T-helper 2 cell treated with Interferon-gamma antibody and Interleukin-4, amounts not matched to agents 5 μg/mL and 100 μg/mL, for 36 hours (primary cell): ENCODE results near the gene TLR6.
"Not testable (repeated sequence)": the region's sequence is repeated elsewhere in the genome, so short reads cannot be mapped to it uniquely, and the experiment has no call there.

Source experiments
- DNase-seq: peaks from one replicate; pipeline ENCODE4 v3.0.0; 2021; ENCODE audit warnings: low spot score
- H3K27ac Mint-ChIP-seq: one replicate; pipeline ENCODE4 v1.8.0; 2021; ENCODE audit warnings: mild to moderate bottlenecking, mixed read lengths
- H3K27me3 Mint-ChIP-seq: one replicate; pipeline ENCODE4 v1.8.0; 2021; ENCODE audit warnings: low read depth, mixed read lengths
- H3K36me3 Mint-ChIP-seq: one replicate; pipeline ENCODE4 v1.8.0; 2021; ENCODE audit warnings: low read depth, mixed read lengths
- H3K4me1 Mint-ChIP-seq: one replicate; pipeline ENCODE4 v1.8.0; 2021; ENCODE audit warnings: low read depth, mixed read lengths
- H3K4me3 Mint-ChIP-seq: one replicate; pipeline ENCODE4 v1.8.0; 2022; ENCODE audit warnings: mild to moderate bottlenecking, moderate library complexity, mixed read lengths
- H3K9me3 Mint-ChIP-seq: one replicate; pipeline ENCODE4 v1.8.0; 2021; ENCODE audit warnings: mixed read lengths

TLR6 gene

GRCh38 chr4:38821739-38822138 lies 34.9 kb downstream of the TLR6 start:
- no peak overlapping the region for H3K27ac Mint-ChIP-seq
- DNase-seq: no peak
- H3K4me3 Mint-ChIP-seq: no peak overlapping the region
- H3K27me3 Mint-ChIP-seq: no peaks in the 10 kb centered on the region
- peaks cover 2% of the 10 kb centered on the region for H3K36me3 Mint-ChIP-seq
- H3K4me1 Mint-ChIP-seq: peaks cover 12% of the 10 kb centered on the region
- peaks cover 12% of the 10 kb centered on the region for H3K9me3 Mint-ChIP-seq

GRCh38 chr4:38820329-38821061 lies 36.1 kb downstream of the TLR6 start:
- H3K27me3 Mint-ChIP-seq: peaks cover 5% of the 10 kb centered on the region
- peaks cover 2% of the 10 kb centered on the region for H3K36me3 Mint-ChIP-seq
- no peak for DNase-seq
- H3K4me3 Mint-ChIP-seq: no peak overlapping the region
- no peak overlapping the region for H3K27ac Mint-ChIP-seq
- peaks cover 12% of the 10 kb centered on the region for H3K9me3 Mint-ChIP-seq
- peaks cover 12% of the 10 kb centered on the region for H3K4me1 Mint-ChIP-seq

- peaks cover 5% of the 10 kb centered on the region for H3K27me3 Mint-ChIP-seq
- H3K9me3 Mint-ChIP-seq: peaks cover 12% of the 10 kb centered on the region
- no peak overlapping the region for H3K4me3 Mint-ChIP-seq
- no peak for DNase-seq
- H3K27ac Mint-ChIP-seq: no peak overlapping the region
- peaks cover 12% of the 10 kb centered on the region for H3K4me1 Mint-ChIP-seq
- H3K36me3 Mint-ChIP-seq: peaks cover 2% of the 10 kb centered on the region
Measured at GRCh38 chr4:38819569-38819968, 37.0 kb downstream of the TLR6 start.

GRCh38 chr4:38818441-38818976 lies 38.1 kb downstream of the TLR6 start:
- Mint-ChIP-seq H3K9me3 (peaks cover 9% of the 10 kb centered on the region), H3K4me1 (peaks cover 12% of the 10 kb centered on the region)

DNA sequence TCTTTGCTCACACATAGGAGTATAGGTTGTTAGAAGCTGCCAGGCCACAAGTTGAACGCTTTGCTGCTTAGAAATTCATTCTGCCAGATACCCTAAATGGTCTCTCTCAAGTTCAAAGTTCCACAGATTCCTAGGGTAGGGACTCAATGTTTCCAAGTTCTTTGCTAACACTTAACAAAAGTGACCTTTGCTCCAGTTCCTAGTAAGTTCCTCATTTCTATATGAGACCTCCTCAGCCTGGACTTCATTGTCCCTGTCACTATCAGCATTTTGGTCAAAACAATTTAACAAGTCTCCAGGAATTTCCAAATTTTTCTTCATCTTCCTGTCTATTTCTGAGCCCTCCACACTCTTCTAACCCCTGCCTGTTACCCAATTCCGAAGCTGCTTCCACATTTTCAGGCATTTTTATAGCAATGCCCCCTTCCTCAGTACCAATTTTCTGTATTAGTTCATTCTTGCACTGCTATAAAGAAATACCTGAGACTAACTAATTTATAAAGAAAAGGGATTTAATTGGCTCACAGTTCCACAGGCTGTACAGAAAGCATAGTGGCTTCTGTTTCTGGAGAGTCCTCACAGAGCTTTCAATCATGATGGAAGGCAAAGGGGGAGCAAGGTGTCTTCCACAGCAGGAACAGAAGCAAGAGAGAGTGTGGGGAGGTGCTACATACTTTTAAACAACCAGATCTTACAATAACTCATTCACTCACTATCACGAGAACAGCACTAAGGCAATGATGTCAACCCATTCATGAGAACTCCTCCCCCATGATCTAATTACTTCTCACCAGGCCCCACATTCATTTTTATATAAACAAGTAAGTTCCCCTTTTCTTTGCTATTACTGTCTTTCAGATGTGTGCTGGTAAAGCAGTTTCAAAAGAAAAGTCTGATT lies 40.5 kb downstream of the TLR6 start:
- no peak overlapping the region for H3K4me3 Mint-ChIP-seq
- no peak overlapping the region for H3K27ac Mint-ChIP-seq
- peaks cover 12% of the 10 kb centered on the region for H3K4me1 Mint-ChIP-seq

More at GRCh38 chr4:38818441-38818976, 38.1 kb downstream of the TLR6 start:
- DNase-seq: no peak
- Mint-ChIP-seq H3K4me3 (no peak overlapping the region), H3K27ac (no peak overlapping the region), H3K27me3 (peaks cover 5% of the 10 kb centered on the region), H3K36me3 (peaks cover 2% of the 10 kb centered on the region)

GRCh38 chr4:38814386-38814785 lies 42.2 kb downstream of the TLR6 start:
- Mint-ChIP-seq H3K27me3 (peaks cover 5% of the 10 kb centered on the region), H3K36me3 (no peaks in the 10 kb centered on the region), H3K9me3 (no peaks in the 10 kb centered on the region), H3K4me1 (peaks cover 3% of the 10 kb centered on the region), H3K4me3 (no peak overlapping the region), H3K27ac (no peak overlapping the region)
- no peak for DNase-seq

More for the DNA sequence above, 40.5 kb downstream of the TLR6 start:
- Mint-ChIP-seq H3K36me3 (no peaks in the 10 kb centered on the region), H3K9me3 (no peaks in the 10 kb centered on the region), H3K27me3 (peaks cover 5% of the 10 kb centered on the region)
- DNase-seq: no peak

- Mint-ChIP-seq H3K27me3 (peaks cover 4% of the 10 kb centered on the region), H3K4me3 (no peak overlapping the region), H3K36me3 (no peaks in the 10 kb centered on the region), H3K27ac (no peak overlapping the region), H3K9me3 (no peaks in the 10 kb centered on the region), H3K4me1 (no peaks in the 10 kb centered on the region)
- DNase-seq: no peak
Measured at GRCh38 chr4:38811297-38811696, 45.3 kb downstream of the TLR6 start.

DNA sequence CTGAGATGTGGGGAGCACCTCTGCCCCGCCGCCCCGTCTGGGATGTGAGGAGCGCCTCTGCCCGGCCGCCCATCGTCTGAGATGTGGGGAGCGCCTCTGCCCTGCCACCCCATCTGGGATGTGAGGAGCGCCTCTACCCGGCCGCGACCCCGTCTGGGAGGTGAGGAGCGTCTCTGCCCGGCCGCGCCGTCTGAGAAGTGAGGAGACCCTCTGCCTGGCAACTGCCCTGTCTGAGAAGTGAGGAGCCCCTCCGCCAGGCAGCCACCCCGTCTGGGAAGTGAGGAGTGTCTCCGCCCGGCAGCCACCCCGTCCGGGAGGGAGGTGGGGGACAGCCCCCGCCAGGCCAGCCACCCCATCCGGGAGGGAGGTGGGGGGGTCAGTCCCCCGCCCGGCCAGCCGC lies 49.2 kb downstream of the TLR6 start:
- not testable (repeated sequence) for H3K36me3 Mint-ChIP-seq, H3K27ac Mint-ChIP-seq

DNA sequence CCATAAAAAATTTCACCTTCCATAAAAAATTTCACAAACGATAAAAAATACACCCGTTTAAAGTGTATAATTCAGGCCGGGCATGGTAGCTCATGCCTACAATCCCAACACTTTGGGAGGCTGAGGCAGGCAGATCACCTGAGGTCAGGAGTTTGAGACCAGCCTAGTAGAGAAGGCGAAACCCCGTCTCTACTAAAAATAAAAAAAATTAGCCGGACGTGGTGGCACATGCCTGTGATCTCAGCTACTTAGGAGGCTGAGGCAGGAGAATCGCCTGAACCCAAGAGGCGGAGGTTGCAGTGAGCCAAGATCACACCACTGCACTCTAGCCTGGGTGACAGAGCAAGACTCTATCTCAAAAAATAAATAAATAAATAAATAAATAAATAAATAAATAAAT lies 50.4 kb downstream of the TLR6 start:
- not testable (repeated sequence) for H3K27me3 Mint-ChIP-seq, H3K4me3 Mint-ChIP-seq, H3K27ac Mint-ChIP-seq, DNase-seq
- H3K36me3 Mint-ChIP-seq: peaks cover 15% of the 10 kb centered on the region
- H3K4me1 Mint-ChIP-seq: peaks cover 14% of the 10 kb centered on the region
- H3K9me3 Mint-ChIP-seq: peaks cover 20% of the 10 kb centered on the region

More for the DNA sequence above, 49.2 kb downstream of the TLR6 start:
- Mint-ChIP-seq H3K9me3 (peaks cover 11% of the 10 kb centered on the region), H3K4me1 (peaks cover 14% of the 10 kb centered on the region)
- not testable (repeated sequence) for H3K4me3 Mint-ChIP-seq, DNase-seq, H3K27me3 Mint-ChIP-seq

DNA sequence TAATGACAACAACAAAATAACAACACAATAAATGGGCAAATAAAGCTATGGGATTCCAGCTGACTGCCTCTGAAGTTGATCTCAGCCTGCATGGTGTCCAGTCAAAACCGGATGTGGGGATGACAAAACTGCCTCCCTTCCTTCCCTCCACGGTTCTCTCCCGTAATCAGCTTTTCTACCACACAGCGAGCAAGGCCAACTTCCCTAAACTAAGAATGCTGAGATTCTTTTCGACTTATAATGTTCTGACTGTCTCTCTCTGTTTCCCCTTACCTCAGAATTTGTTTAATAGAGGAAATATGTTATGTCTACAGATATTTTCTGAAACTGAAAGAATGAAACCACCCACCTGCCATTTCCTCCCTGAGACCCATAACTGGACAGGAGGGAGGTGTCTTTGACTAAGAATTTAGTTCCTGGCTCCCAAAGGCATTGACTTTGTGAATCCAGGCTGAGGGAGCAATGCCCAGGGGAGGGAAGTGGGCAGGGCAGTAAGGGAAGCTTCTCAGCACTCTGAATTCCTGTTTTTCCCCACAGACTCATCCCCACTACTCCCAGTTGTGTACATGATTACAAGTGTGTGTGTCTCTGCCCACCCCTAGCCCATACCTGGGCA lies 51.0 kb downstream of the TLR6 start:
- H3K36me3 Mint-ChIP-seq: peaks cover 21% of the 10 kb centered on the region
- H3K4me1 Mint-ChIP-seq: peaks cover 14% of the 10 kb centered on the region
- DNase-seq: no peak
- no peaks in the 10 kb centered on the region for H3K27me3 Mint-ChIP-seq
- peaks cover 26% of the 10 kb centered on the region for H3K9me3 Mint-ChIP-seq
- peak overlapping the region; percentile 73 for H3K27ac Mint-ChIP-seq
- peak overlapping the region; percentile 81 for H3K4me3 Mint-ChIP-seq

GRCh38 chr4:38804654-38805295 lies 51.8 kb downstream of the TLR6 start, which contains the start of gene TLR1:
TSS of gene TLR1 (minus strand) at chr4:38804791. CDS start at chr4:38798831, 5,960 bp downstream.
- H3K4me3 Mint-ChIP-seq: peak within 1 kb of the TSS; percentile 83
- peaks cover 29% of the 10 kb centered on the region for H3K36me3 Mint-ChIP-seq
- peaks cover 31% of the 10 kb centered on the region for H3K9me3 Mint-ChIP-seq
- H3K27ac Mint-ChIP-seq: peak within 1 kb of the TSS; percentile 87
- no peak for DNase-seq
- no peaks in the 10 kb centered on the region for H3K27me3 Mint-ChIP-seq
- peaks cover 14% of the 10 kb centered on the region for H3K4me1 Mint-ChIP-seq

- Mint-ChIP-seq H3K27ac (peak overlapping the region; percentile 87), H3K36me3 (peaks cover 35% of the 10 kb centered on the region), H3K4me1 (peaks cover 14% of the 10 kb centered on the region), H3K9me3 (peaks cover 34% of the 10 kb centered on the region), H3K4me3 (peak overlapping the region; percentile 83), H3K27me3 (no peaks in the 10 kb centered on the region)
- peak; percentile 12 for DNase-seq
Measured at GRCh38 chr4:38803833-38804653, 52.6 kb downstream of the TLR6 start.
